ENCODE data around the gene IL1F10.

- TF ChIP-seq CREB5 (CRISPR knock-in tag; IDR thresholded peaks at IDR 0.05; ENCODE audit: low read depth): no peak
- TF ChIP-seq OSR1 (CRISPR knock-in tag; IDR thresholded peaks at IDR 0.05): no peak
- no peak for TF ChIP-seq PPARA (CRISPR knock-in tag; IDR thresholded peaks at IDR 0.05; ENCODE audit: borderline replicate concordance)
- TF ChIP-seq TOX (CRISPR knock-in tag; IDR thresholded peaks at IDR 0.05; ENCODE audit: borderline replicate concordance): no peak
- no peak for TF ChIP-seq ZFP3 (CRISPR knock-in tag; IDR thresholded peaks at IDR 0.05)
- TF ChIP-seq ZNF565 (CRISPR knock-in tag; conservative IDR thresholded peaks at IDR 0.05; ENCODE audit: low read depth): no peak
- TF ChIP-seq, protein P1, sequence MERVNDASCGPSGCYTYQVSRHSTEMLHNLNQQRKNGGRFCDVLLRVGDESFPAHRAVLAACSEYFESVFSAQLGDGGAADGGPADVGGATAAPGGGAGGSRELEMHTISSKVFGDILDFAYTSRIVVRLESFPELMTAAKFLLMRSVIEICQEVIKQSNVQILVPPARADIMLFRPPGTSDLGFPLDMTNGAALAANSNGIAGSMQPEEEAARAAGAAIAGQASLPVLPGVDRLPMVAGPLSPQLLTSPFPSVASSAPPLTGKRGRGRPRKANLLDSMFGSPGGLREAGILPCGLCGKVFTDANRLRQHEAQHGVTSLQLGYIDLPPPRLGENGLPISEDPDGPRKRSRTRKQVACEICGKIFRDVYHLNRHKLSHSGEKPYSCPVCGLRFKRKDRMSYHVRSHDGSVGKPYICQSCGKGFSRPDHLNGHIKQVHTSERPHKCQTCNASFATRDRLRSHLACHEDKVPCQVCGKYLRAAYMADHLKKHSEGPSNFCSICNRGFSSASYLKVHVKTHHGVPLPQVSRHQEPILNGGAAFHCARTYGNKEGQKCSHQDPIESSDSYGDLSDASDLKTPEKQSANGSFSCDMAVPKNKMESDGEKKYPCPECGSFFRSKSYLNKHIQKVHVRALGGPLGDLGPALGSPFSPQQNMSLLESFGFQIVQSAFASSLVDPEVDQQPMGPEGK (CRISPR knock-in tag; IDR thresholded peaks at IDR 0.05; ENCODE audit: borderline replicate concordance): no peak
- TF ChIP-seq POU6F1 (CRISPR knock-in tag; IDR thresholded peaks at IDR 0.05; ENCODE audit: borderline replicate concordance, low read depth): no peak
- no peak for TF ChIP-seq ZFP30 (CRISPR knock-in tag; IDR thresholded peaks at IDR 0.05)
Observed at GRCh38 chr2:113056521-113056920, 11.2 kb upstream of the IL1F10 start.

Data from SK-N-SH treated with all-trans-retinoic acid at 6 μM for 48 hours (cell line).